Cardiac muscle cell (in vitro differentiated cells and primary cell): ENCODE data around the gene MPC1L. TPM values are rescaled to one million over a fixed set of nuclear protein-coding genes. Genes with fewer than 3 reads are reported as not detected.
A peak's percentile ranks its signal among the peaks of the same experiment; 100 is the strongest.

Experiments used
- DNase-seq, 2 donors: peaks; one replicate each; pipeline versions ENCODE4 v3.0.0 to v3.0.0-alpha.2; 2010 to 2017; ENCODE audit warnings: low read depth in 1 of 2, low spot score in 1 of 2
- H3K27ac ChIP-seq: fragments of 200-600 bp; sonication (generic); 2 replicates; pipeline ENCODE4 v1.5.1; 2016
- H3K27me3 ChIP-seq: fragments of 200-600 bp; sonication (generic); 2 replicates; pipeline ENCODE4 v1.6.0; 2016; ENCODE audit warnings: control low read depth
- H3K36me3 ChIP-seq: fragments of 200-600 bp; sonication (generic); 2 replicates; pipeline ENCODE4 v1.5.1; 2016; ENCODE audit warnings: control low read depth
- H3K4me1 ChIP-seq: fragments of 200-600 bp; sonication (generic); 2 replicates; pipeline ENCODE4 v1.8.1; 2017; ENCODE audit warnings: low read depth, mild to moderate bottlenecking, mixed run types
- H3K4me3 ChIP-seq: fragments of 200-600 bp; sonication (generic); 2 replicates; pipeline ENCODE4 v1.5.1; 2016; ENCODE audit warnings: mild to moderate bottlenecking
- H3K9me3 ChIP-seq: fragments of 200-600 bp; sonication (generic); 2 replicates; pipeline ENCODE4 v1.5.1; 2017; ENCODE audit warnings: low read depth, mild to moderate bottlenecking, control low read depth
- polyA plus RNA-seq: library from polyadenylated mRNA; unstranded; fragments of >200 nt; fragmentation: Nextera tagmentation; extraction: Ambion mirVana; gene quantifications from 2 replicates; pipeline ENCODE4 v1.2.1, GENCODE V29; 2016
- total RNA-seq: library from RNA; depleted of rRNA; stranded (reverse); fragments of >200 nt; gene quantifications from 2 replicates; pipeline ENCODE4 v1.2.3, GENCODE V29; 2016
- TF ChIP-seq, protein P1 (sequence below): IDR thresholded peaks from 2 replicates; pipeline ENCODE4 v1.5.1; 2012; ENCODE audit warnings: low read depth, mild to moderate bottlenecking, low read length

Gene MPC1L
- total and polyA plus RNA-seq, 2 experiments from 2014 or later: not detected

DNA sequence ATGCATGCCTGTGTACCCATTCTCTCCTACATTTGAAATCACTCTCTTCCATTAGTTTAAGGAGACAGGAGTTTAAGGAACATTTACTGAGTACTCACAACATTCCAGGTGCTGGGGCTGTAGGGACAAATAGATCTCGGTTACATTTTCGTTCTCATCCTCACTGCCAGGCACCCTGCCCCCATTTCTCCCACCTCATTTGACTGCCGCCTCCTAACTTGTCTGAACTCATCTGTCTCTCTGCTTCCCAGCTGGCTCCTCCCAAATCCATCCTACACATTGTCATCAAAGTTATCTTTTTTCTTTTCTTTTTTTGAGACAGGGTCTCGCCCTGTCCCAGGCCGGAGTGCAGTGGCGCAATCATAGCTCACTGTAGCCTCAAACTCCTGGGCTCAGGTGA, 19.8 kb upstream of the MPC1L start:
- H3K4me3 ChIP-seq: no peak overlapping the region
- TF ChIP-seq, protein P1, sequence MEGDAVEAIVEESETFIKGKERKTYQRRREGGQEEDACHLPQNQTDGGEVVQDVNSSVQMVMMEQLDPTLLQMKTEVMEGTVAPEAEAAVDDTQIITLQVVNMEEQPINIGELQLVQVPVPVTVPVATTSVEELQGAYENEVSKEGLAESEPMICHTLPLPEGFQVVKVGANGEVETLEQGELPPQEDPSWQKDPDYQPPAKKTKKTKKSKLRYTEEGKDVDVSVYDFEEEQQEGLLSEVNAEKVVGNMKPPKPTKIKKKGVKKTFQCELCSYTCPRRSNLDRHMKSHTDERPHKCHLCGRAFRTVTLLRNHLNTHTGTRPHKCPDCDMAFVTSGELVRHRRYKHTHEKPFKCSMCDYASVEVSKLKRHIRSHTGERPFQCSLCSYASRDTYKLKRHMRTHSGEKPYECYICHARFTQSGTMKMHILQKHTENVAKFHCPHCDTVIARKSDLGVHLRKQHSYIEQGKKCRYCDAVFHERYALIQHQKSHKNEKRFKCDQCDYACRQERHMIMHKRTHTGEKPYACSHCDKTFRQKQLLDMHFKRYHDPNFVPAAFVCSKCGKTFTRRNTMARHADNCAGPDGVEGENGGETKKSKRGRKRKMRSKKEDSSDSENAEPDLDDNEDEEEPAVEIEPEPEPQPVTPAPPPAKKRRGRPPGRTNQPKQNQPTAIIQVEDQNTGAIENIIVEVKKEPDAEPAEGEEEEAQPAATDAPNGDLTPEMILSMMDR: no peak
- peaks cover 22% of the 10 kb centered on the region for H3K36me3 ChIP-seq
- no peaks in the 10 kb centered on the region for H3K9me3 ChIP-seq
- H3K4me1 ChIP-seq: no peaks in the 10 kb centered on the region
- no peaks in the 10 kb centered on the region for H3K27me3 ChIP-seq
- no peak overlapping the region for H3K27ac ChIP-seq
- no peak for DNase-seq

DNA sequence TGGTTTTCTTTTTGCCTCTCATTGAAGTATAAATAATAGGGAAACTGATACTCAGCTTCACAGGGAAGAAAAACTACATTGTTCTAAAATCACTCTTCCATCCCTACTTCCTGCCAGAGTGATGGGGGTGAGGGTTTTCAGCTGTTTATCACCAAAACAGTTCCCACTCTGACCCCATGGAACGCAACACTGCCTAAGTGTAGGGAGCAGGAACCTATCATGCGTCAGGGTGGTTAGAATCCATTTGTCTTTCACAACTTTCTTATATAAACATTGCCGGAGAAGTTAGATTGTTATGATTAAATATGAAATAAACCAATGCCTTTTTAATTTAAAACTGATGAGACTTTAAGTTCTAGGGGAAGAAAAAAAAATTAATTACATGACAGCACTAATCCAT, 15.8 kb upstream of the MPC1L start:
- Histone ChIP-seq H3K27ac (no peak overlapping the region), H3K4me1 (no peaks in the 10 kb centered on the region), H3K36me3 (no peaks in the 10 kb centered on the region), H3K9me3 (no peaks in the 10 kb centered on the region), H3K27me3 (no peaks in the 10 kb centered on the region), H3K4me3 (no peak overlapping the region)
- peak in 1 of 2 donors; percentile 9 for DNase-seq
- TF ChIP-seq, protein P1: no peak

DNA sequence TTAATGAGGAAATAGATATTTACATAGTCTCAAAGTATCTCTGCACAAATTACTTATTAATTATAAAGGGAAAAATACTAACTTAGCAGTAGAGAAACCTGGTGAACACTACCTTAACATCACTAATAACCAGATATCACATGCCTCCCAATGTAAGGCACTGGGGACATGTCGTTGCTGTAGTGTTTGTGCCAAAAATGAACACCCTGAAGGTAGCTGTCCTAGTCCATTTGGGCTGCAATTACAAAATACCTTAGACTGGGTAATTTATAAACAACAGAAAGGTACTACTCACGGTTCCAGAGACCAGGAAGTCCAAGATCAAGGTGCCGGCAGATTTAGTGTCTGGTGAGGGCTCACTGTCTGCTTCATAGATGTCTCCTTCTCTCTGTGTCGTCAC, 10.7 kb upstream of the MPC1L start:
- DNase-seq: no peak
- TF ChIP-seq, protein P1: no peak
- Histone ChIP-seq H3K27me3 (no peaks in the 10 kb centered on the region), H3K27ac (no peak overlapping the region), H3K4me3 (no peak overlapping the region), H3K4me1 (no peaks in the 10 kb centered on the region), H3K36me3 (no peaks in the 10 kb centered on the region), H3K9me3 (no peaks in the 10 kb centered on the region)

DNA sequence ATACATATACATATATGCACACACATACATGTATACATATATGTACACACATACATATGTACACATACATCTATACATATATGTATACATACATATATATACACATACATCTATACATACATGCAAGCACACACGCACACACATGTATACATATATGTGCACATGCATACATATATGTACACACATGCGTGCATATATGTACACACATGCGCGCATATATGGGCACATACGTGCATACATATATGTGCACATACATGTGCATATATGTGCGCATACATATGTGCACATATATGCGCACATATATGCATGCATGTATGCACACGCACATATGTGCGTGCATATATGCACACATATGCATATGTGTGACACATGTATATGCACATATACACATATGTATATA, 7.3 kb upstream of the MPC1L start:
- no peaks in the 10 kb centered on the region for H3K9me3 ChIP-seq
- no peaks in the 10 kb centered on the region for H3K36me3 ChIP-seq
- no peaks in the 10 kb centered on the region for H3K27me3 ChIP-seq
- DNase-seq: no peak
- TF ChIP-seq, protein P1: no peak
- no peak overlapping the region for H3K4me3 ChIP-seq
- H3K27ac ChIP-seq: no peak overlapping the region
- H3K4me1 ChIP-seq: no peaks in the 10 kb centered on the region

DNA sequence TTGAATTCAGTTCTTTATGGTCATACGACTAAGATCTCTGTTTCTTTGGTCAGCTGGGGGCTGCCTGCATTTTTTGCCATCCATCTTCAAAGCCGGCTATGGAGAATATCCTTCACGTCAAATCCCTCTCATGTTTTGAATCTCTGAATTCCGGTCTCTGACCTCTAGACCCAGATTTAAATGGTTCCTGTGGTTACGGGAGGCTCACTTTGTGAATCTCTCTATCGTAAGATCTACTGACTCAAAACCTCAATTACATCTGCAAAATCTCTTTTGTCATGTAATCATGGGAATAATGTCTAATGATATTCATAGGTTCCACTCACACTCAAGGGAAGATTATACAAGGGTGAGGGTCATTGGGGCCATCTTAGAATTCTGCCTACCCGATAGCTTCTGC, 5.7 kb upstream of the MPC1L start:
- H3K9me3 ChIP-seq: no peaks in the 10 kb centered on the region
- no peaks in the 10 kb centered on the region for H3K36me3 ChIP-seq
- no peak for DNase-seq
- no peak overlapping the region for H3K4me3 ChIP-seq
- no peaks in the 10 kb centered on the region for H3K27me3 ChIP-seq
- H3K4me1 ChIP-seq: no peaks in the 10 kb centered on the region
- TF ChIP-seq, protein P1: no peak
- H3K27ac ChIP-seq: no peak overlapping the region
